ENCODE results near the gene TRIP6. TPM values are rescaled to one million over a fixed set of nuclear protein-coding genes. Genes with fewer than 3 reads are reported as not detected.
A peak's percentile ranks its signal among the peaks of the same experiment; 100 is the strongest.

Gene TRIP6
- total and polyA plus RNA-seq, 2 of the 8 experiments (the other 6 are each of a cell fraction or from before 2014, with no cell fraction given): 88.4 to 103 TPM

DNA sequence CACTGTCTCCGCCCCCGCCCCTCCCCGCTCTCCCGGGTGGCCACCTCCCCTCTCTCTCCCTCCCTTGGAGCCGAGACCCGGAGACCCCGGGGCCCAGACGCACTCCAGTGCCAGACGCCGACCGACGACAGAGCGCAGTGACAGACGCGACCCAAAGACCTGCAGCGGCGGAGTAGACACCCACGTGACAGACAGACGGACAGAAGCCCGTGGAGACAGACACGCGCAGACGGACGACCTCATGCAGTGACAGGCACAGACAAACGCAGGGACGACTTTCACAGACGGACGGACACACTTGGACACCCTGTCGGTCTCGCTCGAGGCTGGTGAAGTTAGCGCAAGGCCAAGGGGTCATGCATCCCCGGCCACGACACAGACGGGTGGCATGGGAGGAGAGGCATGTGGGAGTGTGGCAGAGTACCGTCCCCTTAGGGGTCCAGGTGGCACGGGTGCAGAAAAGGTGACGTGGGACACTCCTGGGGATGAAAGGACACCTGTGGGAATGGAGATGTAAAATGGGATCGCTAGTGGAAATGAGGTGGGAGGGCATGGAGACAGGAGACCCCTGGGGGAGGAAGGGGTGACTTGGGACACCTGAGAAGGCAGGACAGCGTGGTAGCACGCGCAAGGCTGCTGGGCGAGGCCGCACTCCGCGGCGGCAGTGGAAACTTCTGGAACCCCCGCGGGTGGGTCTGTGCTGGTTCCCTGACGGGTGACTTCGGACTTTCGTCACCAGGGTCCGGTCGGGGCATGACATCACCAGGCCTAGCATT is 29.0 kb downstream of the TRIP6 start:
- peaks cover 6% of the 10 kb centered on the region; the same call in 1 of the 2 replicates for H3K23me2 ChIP-seq (ENCODE audit: low read depth, low read length)
- no peak overlapping the region for H2BK120ac ChIP-seq (replicated peaks; ENCODE audit: low read depth, low read length)
- H2BK5ac ChIP-seq (ENCODE audit: low read depth, low read length): no peak overlapping the region
- H3K14ac ChIP-seq (ENCODE audit: insufficient read length): no peak overlapping the region
- ChIA-PET CTCF (ENCODE audit: partially characterized antibody) (interaction anchor here (0.6 to 2.5 kb wide), 6 partner anchors 54 to 263 kb away, joined by 3 to 17 read pairs (median 8); partner anchors contain the start of genes MUC3A and TRIM56), POLR2A (ENCODE audit: partially characterized antibody) (interaction anchor here (0.5 to 1.8 kb wide), 4 partner anchors 14 to 403 kb away, joined by 3 to 5 read pairs (median 4); no protein-coding TSS in a partner anchor)
- FAIRE-seq: no peak
- peak in 1 of 2 experiments; percentile 76 for DNase-seq (ENCODE audit: low read depth in 1 of 2, low spot score in 2 of 2)
- no peaks in the 10 kb centered on the region for H3K79me2 ChIP-seq (ENCODE audit: control insufficient read depth in 1 of 2, insufficient read depth in 2 of 2, low read length in 2 of 2)
- H4K5ac ChIP-seq (ENCODE audit: insufficient read length, low read depth, low read length): no peak overlapping the region
- 11% methylated on average over 50 of the region's 54 CpGs; no CpG with 5 or more reads in 1 of the 2 experiments for WGBS, 2 experiments (ENCODE audit: extremely low coverage in 1 of 2, insufficient coverage in 1 of 2, insufficient read length in 1 of 2, insufficient replicate concordance in 2 of 2, low coverage in 1 of 2, low lambda C conversion rate in 2 of 2, missing lambda C conversion rate in 1 of 2)
- peak overlapping the region; percentile 65 for H3K4ac ChIP-seq (replicated peaks; ENCODE audit: insufficient read length, low read depth, low read length)
- H3K23ac ChIP-seq (ENCODE audit: insufficient read length): no peak overlapping the region
- peak overlapping the region; percentile 9; the same call in 1 of the 2 replicates for H2BK12ac ChIP-seq (ENCODE audit: low read depth, low read length)
- peak overlapping the region; percentile 75; the same call in 1 of the 2 replicates for H2BK15ac ChIP-seq (ENCODE audit: low read length)
- H3K79me1 ChIP-seq (ENCODE audit: low read depth, low read length): no peaks in the 10 kb centered on the region
- no peak overlapping the region for H2AFZ ChIP-seq (ENCODE audit: low read length)
- H3K56ac ChIP-seq (replicated peaks; ENCODE audit: insufficient read length, low read depth, low read length): no peak overlapping the region
- no peaks in the 10 kb centered on the region for H3K36me3 ChIP-seq (ENCODE audit: control insufficient read depth in 2 of 4, insufficient read depth in 4 of 4, low read length in 3 of 4)
- H3K4me1 ChIP-seq (replicated peaks in 1 of 4; ENCODE audit: control insufficient read depth in 3 of 4, insufficient read depth in 4 of 4, low read length in 3 of 4): peaks cover 0 to 10% (median 6%) of the 10 kb centered on the region in 4 experiments; a peak in 6 of 7 replicates
- no peak overlapping the region for H2AK5ac ChIP-seq (ENCODE audit: low read depth, low read length)
- H3K4me2 ChIP-seq (ENCODE audit: insufficient read depth in 1 of 2, low read depth in 2 of 2, low read length in 2 of 2): peak overlapping the region; percentile 61 to 74
- peak overlapping the region; percentile 11; the same call in 1 of the 2 replicates for H3K18ac ChIP-seq (ENCODE audit: extremely low read depth, low read length)
- H4K20me1 ChIP-seq (replicated peaks in 1 of 2; ENCODE audit: control insufficient read depth in 1 of 2, insufficient read depth in 2 of 2, low read length in 2 of 2): peaks cover 0 to 5% of the 10 kb centered on the region in 2 experiments
- no peak overlapping the region for H4K8ac ChIP-seq (ENCODE audit: extremely low read depth, insufficient read depth, low read length)
- no peak overlapping the region for H3K27ac ChIP-seq (ENCODE audit: low read depth, low read length)
- H3K27me3 ChIP-seq (replicated peaks in 1 of 4; ENCODE audit: control insufficient read depth in 3 of 4, extremely low read depth in 1 of 4, insufficient read depth in 3 of 4, low read length in 3 of 4): peaks cover 15 to 35% (median 19%) of the 10 kb centered on the region in 4 experiments
- no peak overlapping the region for H3K9ac ChIP-seq (replicated peaks in 1 of 4; ENCODE audit: extremely low read depth in 1 of 4, low read depth in 3 of 4, low read length in 3 of 4)
- H3K9me3 ChIP-seq (ENCODE audit: insufficient read depth in 2 of 2, low read depth in 1 of 2, low read length in 1 of 2): no peaks in the 10 kb centered on the region
- H2BK20ac ChIP-seq (ENCODE audit: low read length): no peak overlapping the region
- peak overlapping the region; percentile 3 to 58 (median 24); a peak in 7 of 8 replicates for H3K4me3 ChIP-seq (ENCODE audit: extremely low read depth in 1 of 4, insufficient read depth in 2 of 4, low read depth in 3 of 4, low read length in 4 of 4)
- peak overlapping the region; percentile 55 for H4K91ac ChIP-seq (replicated peaks; ENCODE audit: insufficient read length, low read length)
- TF ChIP-seq CTBP2 (IDR thresholded peaks at IDR 0.05; ENCODE audit: borderline replicate concordance, insufficient read depth, insufficient read length, low read length) (no peak), TCF12 (IDR thresholded peaks at IDR 0.05; ENCODE audit: low read depth, low read length) (no peak), CREB1 (IDR thresholded peaks at IDR 0.05) (peak; percentile 55), EZH2 (IDR thresholded peaks at IDR 0.05; ENCODE audit: low read depth, low read length, severe bottlenecking) (peak; percentile 84), YY1 (IDR thresholded peaks at IDR 0.05; ENCODE audit: low read depth, low read length) (no peak), POLR2AphosphoS5 (IDR thresholded peaks at IDR 0.05; ENCODE audit: low read depth, low read length) (no peak)
- TF ChIP-seq, protein P1, sequence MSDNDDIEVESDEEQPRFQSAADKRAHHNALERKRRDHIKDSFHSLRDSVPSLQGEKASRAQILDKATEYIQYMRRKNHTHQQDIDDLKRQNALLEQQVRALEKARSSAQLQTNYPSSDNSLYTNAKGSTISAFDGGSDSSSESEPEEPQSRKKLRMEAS (IDR thresholded peaks at IDR 0.05): peak; percentile 38; the same call in 1 of the 2 replicates
- TF ChIP-seq, protein P2, sequence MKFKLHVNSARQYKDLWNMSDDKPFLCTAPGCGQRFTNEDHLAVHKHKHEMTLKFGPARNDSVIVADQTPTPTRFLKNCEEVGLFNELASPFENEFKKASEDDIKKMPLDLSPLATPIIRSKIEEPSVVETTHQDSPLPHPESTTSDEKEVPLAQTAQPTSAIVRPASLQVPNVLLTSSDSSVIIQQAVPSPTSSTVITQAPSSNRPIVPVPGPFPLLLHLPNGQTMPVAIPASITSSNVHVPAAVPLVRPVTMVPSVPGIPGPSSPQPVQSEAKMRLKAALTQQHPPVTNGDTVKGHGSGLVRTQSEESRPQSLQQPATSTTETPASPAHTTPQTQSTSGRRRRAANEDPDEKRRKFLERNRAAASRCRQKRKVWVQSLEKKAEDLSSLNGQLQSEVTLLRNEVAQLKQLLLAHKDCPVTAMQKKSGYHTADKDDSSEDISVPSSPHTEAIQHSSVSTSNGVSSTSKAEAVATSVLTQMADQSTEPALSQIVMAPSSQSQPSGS (IDR thresholded peaks at IDR 0.05; ENCODE audit: low read length): peak; percentile 58; the same call in 1 of the 2 replicates
